HG02571 (cell line): Measurements from ENCODE around the gene GPC1.
"Not testable (repeated sequence)": the region's sequence is repeated elsewhere in the genome, so short reads cannot be mapped to it uniquely, and the experiment has no call there.

Experiments used
- ATAC-seq: cut with Tn5 transposase; IDR thresholded peaks from one replicate; pipeline ENCODE4 v1.9.1; 2021; ENCODE audit warnings: mild to moderate bottlenecking, moderate library complexity; ENCODE audit not compliant: unreplicated experiment

Gene GPC1

GRCh38 chr2:240494194-240494793, 58.8 kb downstream of the GPC1 start:
- no peak for ATAC-seq

DNA sequence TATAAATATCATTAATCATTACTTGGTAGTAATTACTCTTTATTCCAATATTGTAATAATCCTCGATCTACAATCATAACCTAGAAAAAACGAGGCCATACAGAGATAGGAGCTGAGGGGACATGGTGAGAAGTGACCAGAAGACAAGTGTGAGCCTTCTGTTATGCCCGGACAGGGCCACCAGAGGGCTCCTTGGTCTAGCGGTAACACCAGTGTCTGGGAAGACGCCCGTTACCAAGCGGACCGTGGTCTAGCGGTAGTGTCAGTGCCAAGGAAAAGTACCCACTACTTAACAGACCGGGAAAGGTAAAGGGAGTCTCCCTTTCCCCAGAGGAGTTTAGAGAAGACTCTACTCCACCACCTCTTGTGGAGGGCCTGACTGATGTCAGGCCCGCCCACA, 59.5 kb downstream of the GPC1 start:
- not testable (repeated sequence) for ATAC-seq

DNA sequence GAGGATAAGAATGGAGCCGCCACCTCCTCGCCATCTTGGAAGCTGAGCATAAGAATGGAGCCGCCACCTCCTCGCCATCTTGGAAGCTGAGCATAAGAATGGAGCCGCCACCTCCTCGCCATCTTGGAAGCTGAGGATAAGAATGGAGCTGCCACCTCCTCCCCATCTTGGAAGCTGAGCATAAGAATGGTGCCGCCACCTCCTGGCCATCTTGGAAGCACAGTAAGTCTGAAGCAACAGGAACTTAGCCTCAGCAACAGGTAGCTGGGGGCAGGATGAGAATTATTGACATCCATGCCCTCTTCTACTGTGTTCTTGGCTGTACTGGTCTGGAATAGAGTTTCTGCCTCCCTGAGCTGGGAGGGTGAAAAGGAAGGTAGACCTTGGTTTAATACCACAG, 61.6 kb downstream of the GPC1 start:
- ATAC-seq: not testable (repeated sequence)

DNA sequence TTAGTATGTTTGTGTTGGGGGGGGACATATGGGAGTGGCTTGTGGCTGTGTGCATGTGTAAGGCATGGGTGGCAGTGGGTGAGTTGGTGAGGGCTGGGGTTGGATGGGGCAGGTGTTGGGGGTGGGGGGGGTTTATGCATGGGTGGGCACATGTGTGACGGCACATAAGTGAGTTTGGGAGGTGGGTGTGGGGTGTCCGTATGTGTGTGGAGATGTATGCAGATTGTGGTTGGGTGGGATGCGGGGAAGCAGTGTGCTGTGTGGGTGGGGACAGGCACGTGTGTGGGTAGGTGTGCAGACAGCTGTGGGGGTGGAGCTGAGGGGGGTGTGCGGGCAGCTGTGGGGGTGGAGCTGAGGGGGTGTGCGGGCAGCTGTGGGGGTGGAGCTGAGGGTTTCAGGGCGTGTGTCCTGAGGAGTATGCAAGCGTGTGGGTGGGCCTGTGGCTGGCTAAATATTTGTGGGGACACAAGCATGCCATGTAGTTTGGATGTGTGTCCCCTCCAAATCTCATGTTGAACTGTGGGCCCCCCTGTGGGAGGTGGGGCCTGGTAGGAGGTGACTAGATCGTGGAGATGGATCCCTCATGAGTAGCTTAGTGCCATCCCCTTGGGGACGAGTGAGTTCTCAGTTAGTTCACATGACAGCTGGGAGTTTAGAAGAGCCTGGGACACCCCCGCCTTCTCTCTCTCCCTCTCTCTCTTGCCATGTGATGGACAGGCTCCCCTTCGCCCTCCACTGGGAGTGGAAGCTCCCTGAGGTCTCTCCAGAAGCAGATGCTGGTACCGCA, 62.9 kb downstream of the GPC1 start:
- ATAC-seq: no peak

- ATAC-seq: no peak
These were observed 63.4 kb downstream of the GPC1 start for GRCh38 chr2:240498958-240499260.

DNA sequence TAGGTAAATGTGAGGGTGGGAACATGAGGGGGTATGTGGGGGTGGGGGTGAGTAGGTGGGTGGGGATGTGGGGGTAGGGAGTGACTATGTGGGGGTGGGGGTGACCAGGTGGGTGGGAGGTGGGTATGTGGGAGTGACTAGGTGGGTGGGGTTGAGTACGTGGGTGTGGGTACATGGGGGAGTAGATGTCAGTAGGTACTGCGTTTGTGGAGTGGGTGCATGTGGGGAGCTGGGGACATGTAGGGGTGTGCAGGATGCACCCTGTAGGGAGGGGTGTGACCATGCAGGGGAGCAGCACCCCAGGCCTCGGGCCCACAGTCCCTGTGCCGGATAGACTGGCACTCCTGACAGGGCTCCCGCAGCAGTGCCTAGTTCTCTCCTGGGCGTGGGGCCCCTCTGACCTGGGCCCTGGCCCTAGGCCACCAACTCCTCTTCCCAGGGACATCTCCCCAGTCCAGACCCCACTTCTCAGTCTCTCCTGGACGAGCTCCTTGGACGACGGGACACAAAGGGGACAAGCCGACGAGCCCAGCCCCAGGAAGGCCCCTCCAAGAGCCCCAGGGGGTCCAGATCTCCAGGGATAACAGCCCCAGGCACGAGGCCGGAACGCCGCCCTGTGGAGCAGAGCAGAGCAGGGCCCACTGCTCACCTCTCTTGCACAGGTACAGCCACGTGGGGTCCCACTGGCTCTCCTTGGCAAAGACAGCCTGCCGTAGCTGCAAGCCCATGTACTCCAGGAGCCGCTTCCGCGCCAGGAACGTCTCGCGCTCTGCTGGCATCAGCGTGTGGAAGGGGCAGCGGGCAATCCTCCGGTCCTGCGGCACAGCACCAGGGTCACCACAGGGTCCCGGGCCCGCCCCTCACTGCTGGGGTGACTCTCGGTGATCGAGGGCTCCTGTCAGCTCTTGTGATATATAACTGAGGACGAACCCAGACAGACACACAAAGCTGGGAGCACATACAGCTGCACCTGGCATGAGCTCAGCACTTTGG, 64.1 kb downstream of the GPC1 start:
- no peak for ATAC-seq

DNA sequence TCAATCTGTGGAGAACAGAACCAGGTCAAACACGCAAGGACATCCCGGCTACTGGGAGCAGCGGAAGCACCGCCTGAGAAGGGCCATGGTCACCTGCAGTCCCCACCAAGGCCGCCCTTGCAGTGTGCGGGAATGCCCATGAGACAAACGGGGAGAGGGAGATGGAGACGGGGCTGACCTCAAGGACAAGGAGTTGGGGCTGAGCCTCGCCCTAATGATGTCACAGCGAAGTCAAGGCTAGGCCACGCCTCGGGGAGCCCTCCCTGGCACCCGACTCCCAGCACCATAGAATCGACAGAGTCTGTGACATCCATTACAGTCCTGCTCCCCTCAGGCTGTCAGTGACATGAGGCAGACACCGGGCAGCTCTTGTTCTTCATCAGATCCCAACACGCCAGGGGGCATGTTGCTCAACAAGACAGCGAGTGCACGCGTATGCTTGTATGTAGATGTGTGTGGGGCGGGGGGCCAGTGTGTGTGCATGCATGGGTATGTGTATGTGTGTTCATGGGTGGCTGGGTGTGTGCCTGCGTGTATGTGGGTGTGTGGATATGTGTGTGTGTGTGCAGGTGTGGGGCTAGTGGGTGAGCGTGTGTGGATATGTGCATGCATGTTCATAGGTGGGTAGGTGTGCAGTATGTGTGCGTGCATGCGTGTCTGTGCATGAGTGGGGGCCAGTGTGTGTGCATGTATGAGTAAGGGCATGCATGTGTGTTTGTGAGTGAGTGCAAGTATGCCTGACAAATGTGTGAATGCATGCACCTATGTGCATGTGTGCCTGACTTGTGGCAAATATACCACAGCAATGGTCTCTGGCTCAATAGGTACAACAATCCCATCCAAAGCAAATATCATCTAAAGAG, 65.3 kb downstream of the GPC1 start:
- no peak for ATAC-seq

DNA sequence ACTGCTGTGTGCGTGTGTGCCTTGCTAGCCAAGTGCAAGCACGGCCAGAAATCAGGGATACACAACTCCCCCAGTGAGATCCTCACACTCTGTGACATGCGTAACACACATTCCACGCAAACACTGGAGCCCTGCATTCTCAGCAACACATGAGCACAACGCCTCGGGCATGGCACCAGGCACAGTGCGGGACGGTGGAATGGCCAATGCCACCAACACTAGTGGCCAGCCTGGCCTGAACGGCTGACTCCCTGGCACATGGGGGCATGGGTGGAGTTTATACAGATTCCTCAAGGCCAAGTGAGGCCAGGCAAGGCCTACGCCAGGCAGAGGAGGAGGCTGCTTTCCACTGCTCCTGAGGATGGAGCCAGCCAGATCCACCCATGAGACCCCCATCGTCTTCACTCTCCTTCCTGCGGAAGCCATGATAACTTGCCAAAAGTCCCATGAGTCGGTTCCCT, 66.1 kb downstream of the GPC1 start:
- no peak for ATAC-seq

DNA sequence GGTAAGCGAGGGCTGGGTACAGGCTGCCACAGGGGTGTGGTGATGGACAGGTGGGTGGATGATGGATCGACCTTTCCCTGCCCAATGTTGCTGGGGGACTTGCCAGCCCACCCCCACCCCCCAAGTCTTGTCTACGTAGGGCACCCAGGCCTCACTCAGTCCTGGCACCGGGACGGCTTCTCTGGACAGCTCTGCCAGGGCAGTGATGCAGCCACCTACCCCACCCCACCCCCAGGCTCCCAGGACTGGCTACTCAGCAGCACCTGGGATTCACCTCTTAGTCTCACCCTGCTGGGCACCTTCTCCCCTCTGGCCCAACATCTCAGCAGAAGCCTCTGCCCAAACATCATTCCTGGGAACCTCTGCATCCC, 66.6 kb downstream of the GPC1 start:
- no peak for ATAC-seq

- ATAC-seq: no peak
These were observed 67.1 kb downstream of the GPC1 start for GRCh38 chr2:240502430-240503121.

GRCh38 chr2:240503375-240503774, 67.9 kb downstream of the GPC1 start:
- no peak for ATAC-seq

DNA sequence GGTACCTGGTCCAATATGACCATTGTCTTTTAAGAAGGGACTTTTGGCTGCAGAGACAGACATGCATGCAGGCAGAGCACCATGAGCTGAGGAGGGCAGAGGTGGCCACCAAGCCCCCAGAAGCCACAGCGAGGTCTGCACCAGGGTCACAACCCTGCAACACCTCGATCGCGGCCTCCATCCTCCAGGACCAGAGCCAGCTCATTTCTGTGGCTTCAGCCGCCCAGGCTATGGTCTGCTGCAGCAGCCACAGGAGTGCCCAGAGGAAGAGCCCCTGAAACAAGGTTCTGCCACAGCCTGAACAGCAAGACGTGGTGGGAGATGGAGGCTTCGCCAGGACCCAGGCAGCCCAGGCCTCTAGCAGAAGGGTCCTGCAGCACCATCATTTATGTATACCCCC, 68.4 kb downstream of the GPC1 start:
- ATAC-seq: no peak

DNA sequence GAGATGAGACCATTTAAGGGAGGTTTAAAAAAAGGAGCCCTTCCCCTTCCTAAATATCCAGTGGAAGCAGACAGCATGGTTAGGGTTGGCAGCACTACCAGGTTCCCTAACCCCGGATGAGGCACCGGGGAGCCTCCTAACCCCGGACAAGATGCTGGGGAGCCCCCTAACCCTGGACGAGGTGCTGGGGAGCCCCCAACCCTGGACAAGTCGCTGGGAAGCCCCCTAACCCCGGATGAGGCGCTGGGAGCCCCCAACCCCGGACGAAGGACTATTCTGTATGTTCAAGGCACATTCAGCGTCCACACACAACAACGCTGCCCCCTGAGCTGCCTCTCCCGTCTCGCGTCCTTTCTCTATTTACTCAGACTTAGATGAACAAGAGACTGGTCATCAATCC, 70.4 kb downstream of the GPC1 start:
- no peak for ATAC-seq

- no peak for ATAC-seq
These were observed 71.1 kb downstream of the GPC1 start for GRCh38 chr2:240506406-240507059.

- no peak for ATAC-seq
These were observed 71.8 kb downstream of the GPC1 start for GRCh38 chr2:240507060-240507777.

GRCh38 chr2:240507778-240508251, 72.4 kb downstream of the GPC1 start:
- ATAC-seq: no peak

DNA sequence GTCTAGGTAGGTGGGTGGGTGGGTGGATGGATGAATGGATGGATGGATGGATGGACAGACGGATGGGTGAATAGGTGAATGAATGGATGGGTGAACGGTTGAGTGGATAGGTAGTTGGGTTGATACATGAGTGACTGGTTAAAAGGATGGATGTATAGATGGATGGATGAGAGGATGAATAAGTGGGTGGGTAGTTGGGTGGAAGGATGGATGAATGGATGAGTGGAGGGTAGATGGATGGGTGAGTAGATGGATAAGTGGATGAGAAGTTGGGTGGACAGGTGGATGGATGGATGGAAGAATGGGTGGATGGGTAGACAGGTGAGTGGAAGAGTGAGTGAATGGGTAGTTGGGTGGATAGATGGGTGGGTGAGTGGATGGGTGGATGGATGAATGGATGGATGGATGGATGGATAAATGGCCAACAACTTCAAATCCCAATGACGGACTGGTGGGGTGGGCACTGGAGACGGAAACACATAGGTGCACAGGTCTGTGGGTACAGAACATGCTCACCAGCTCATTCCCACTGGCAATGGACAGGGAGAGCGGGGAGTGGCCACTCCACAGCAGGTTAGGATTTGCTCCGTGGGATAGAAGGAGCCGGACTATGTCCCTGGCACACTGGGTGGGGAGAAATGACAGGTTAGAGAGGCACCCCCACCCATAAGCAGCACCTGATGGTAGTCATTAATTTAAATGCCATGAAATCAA, 73.5 kb downstream of the GPC1 start:
- ATAC-seq: no peak
